Glomerular endothelial cell (primary cell): ENCODE data around the gene ACSF2. TPM values are rescaled to one million over a fixed set of nuclear protein-coding genes. Genes with fewer than 3 reads are reported as not detected.
"Not testable (repeated sequence)": the region's sequence is repeated elsewhere in the genome, so short reads cannot be mapped to it uniquely, and the experiment has no call there.

Experiments
- DNase-seq: peaks from one replicate; pipeline ENCODE4 v3.0.0-alpha.2; 2011; ENCODE audit warnings: low read depth, low spot score; ENCODE audit errors: extremely low read depth
- total RNA-seq: library from RNA; depleted of rRNA; stranded (reverse); fragments of >200 nt; gene quantifications from 2 replicates; pipeline ENCODE4 v1.2.3, GENCODE V29; 2015

The ACSF2 gene
- total RNA-seq, 1 donor from 2014 or later: 37.2 TPM

GRCh38 chr17:50475775-50476544 lies 49.9 kb downstream of the ACSF2 start:
- not testable (repeated sequence) for DNase-seq

- DNase-seq: no peak
These were observed 50.7 kb downstream of the ACSF2 start for GRCh38 chr17:50476545-50477315.

- DNase-seq: no peak
These were observed 52.0 kb downstream of the ACSF2 start for GRCh38 chr17:50477976-50478375.

- DNase-seq: no peak
These were observed 52.7 kb downstream of the ACSF2 start, which contains the start of gene RSAD1 for GRCh38 chr17:50478391-50479381. Gene RSAD1, plus strand, starts transcription at chr17:50478860. Its CDS starts 25 bp downstream, at chr17:50478885.

GRCh38 chr17:50479522-50480141 lies 53.6 kb downstream of the ACSF2 start:
- no peak for DNase-seq

- no peak for DNase-seq
These were observed 54.2 kb downstream of the ACSF2 start for GRCh38 chr17:50480142-50480764.

- DNase-seq: no peak
These were observed 55.0 kb downstream of the ACSF2 start for GRCh38 chr17:50480854-50481490.

- DNase-seq: no peak
These were observed 55.6 kb downstream of the ACSF2 start for GRCh38 chr17:50481648-50482047.

- no peak for DNase-seq
These were observed 56.1 kb downstream of the ACSF2 start for GRCh38 chr17:50482110-50482509.

- DNase-seq: peak; percentile 82
These were observed 56.5 kb downstream of the ACSF2 start for GRCh38 chr17:50482516-50482915.

- DNase-seq: no peak
These were observed 57.2 kb downstream of the ACSF2 start for GRCh38 chr17:50483266-50483665.

GRCh38 chr17:50484386-50485155 lies 58.6 kb downstream of the ACSF2 start:
- no peak for DNase-seq

- no peak for DNase-seq
These were observed 61.4 kb downstream of the ACSF2 start for GRCh38 chr17:50487213-50488096.

GRCh38 chr17:50488880-50489279 lies 62.9 kb downstream of the ACSF2 start:
- DNase-seq: no peak

- no peak for DNase-seq
These were observed 65.5 kb downstream of the ACSF2 start for GRCh38 chr17:50491505-50491904.

- DNase-seq: no peak
These were observed 66.2 kb downstream of the ACSF2 start for GRCh38 chr17:50492214-50492613.

GRCh38 chr17:50493744-50494143 lies 67.7 kb downstream of the ACSF2 start:
- no peak for DNase-seq
